ENCODE measurements around the gene DRAM1. TPM values are rescaled to one million over a fixed set of nuclear protein-coding genes. Genes with fewer than 3 reads are reported as not detected.

DRAM1 gene
- total RNA-seq, 1 experiment from 2014 or later, result 6.5 TPM

DNA sequence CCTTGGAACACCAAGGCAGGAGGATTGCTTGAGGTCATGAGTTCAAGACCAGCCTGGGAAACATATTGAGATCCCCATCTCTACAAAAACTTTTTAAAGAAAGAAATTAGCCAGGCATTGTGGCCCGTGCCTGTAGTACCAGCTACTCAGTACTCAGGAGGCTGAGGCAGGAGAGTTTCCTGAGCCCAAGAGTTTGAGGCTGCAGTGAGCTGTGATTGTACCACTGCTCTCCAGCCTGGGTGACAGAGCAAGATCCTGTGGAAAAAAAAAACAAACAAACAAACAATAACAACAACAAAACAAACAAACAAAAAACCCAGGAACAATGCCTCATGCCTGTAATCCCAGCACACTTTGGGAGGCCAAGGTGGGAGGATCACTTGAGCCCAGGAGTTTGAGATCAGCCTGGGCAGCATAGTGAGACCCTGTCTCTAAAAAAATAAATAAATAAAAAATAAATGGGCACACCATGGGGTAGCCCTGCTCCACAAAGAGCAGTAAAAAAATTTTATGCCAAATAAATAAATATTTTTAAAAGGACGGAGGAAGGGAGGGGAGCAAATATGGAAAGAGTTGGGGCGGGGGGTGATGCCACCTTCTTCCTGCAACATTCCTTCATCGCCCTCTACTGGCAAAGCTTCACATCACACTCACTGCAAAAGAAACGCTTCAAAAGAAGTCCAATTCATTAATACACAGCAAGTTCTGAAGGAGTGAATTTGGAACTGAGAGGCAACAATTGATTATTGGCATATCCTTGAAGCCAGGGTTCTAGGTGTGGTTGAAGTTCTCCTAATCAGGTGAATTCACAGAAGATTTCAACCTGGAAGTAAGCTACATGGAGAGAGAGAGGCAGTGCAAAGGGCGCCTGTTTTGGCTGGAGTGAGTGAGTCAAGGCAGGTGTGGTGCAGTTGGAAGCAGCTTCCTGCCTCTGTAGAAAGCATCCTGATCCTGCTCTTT is 37.8 kb upstream of the DRAM1 start:
- Histone ChIP-seq H4K20me1 (ENCODE audit: control insufficient read depth, insufficient read depth, insufficient read length) (no peaks in the 10 kb centered on the region), H3K4me2 (ENCODE audit: insufficient read depth, insufficient read length, low read length) (no peak overlapping the region)

More for the DNA sequence above, 37.8 kb upstream of the DRAM1 start:
- Histone ChIP-seq H2BK15ac (ENCODE audit: low read depth, low read length) (no peak overlapping the region), H4K91ac (ENCODE audit: insufficient read length, low read depth, low read length) (no peak overlapping the region), H3K14ac (ENCODE audit: insufficient read depth, low read length) (no peak overlapping the region), H3K18ac (ENCODE audit: insufficient read length, low read depth, low read length) (no peak overlapping the region), H3K9me3 (ENCODE audit: control insufficient read depth, low read depth, low read length) (no peaks in the 10 kb centered on the region), H3K9ac (ENCODE audit: extremely low read depth, insufficient read length, low read length) (no peak overlapping the region), H4K5ac (ENCODE audit: insufficient read length, low read depth, low read length) (no peak overlapping the region), H3K79me2 (ENCODE audit: insufficient read depth, low read length) (no peaks in the 10 kb centered on the region), H2BK20ac (ENCODE audit: low read depth, low read length, poor library complexity, severe bottlenecking) (no peak overlapping the region), H3T11ph (ENCODE audit: low read length) (no peak overlapping the region), H2BK12ac (ENCODE audit: insufficient read length, low read depth, low read length) (no peak overlapping the region), H3K23ac (ENCODE audit: insufficient read length, low read depth, low read length) (no peak overlapping the region), H3K23me2 (ENCODE audit: insufficient read length, low read depth, low read length, poor library complexity, severe bottlenecking) (no peaks in the 10 kb centered on the region), H3K56ac (ENCODE audit: insufficient read length, low read depth, low read length) (no peak overlapping the region), H3K27me3 (ENCODE audit: insufficient read depth, low read length) (no peaks in the 10 kb centered on the region), H2BK120ac (ENCODE audit: low read depth, low read length, poor library complexity, severe bottlenecking) (no peak overlapping the region), H3K27ac (ENCODE audit: insufficient read length, low read depth, low read length) (no peak overlapping the region), H2BK5ac (ENCODE audit: insufficient read length, low read length) (no peak overlapping the region), H2AK5ac (ENCODE audit: insufficient read length, low read length) (no peak overlapping the region), H3K4me1 (ENCODE audit: insufficient read depth, low read length) (no peaks in the 10 kb centered on the region), H3K79me1 (ENCODE audit: insufficient read depth, low read depth, low read length, poor library complexity, severe bottlenecking) (no peaks in the 10 kb centered on the region), H2AFZ (ENCODE audit: low read length) (no peak overlapping the region), H4K8ac (replicated peaks; ENCODE audit: insufficient read length, low read depth, low read length) (no peak overlapping the region), H3K4ac (ENCODE audit: low read depth, low read length) (no peak overlapping the region)
- Mint-ChIP-seq H3K4me1 (0 out of 4 replicates have a peak, but pooled peaks cover 0 to 2% of the 10 kb centered on the region in 2 experiments), H3K4me3 (no peak overlapping the region), H3K27ac (no peak overlapping the region), H3K36me3 (ENCODE audit: insufficient read depth in 1 of 3, low read depth in 3 of 3) (no peaks in the 10 kb centered on the region), H3K27me3 (ENCODE audit: low read depth) (no peaks in the 10 kb centered on the region), H3K9me3 (peaks cover 0 to 2% of the 10 kb centered on the region in 2 experiments; a peak in 1 of 5 replicates)
- no CpG with 5 or more reads among the region's 6 CpGs for WGBS (ENCODE audit: extremely low coverage, insufficient read length, low lambda C conversion rate)
- peak; percentile 73 for DNase-seq
- TF ChIP-seq, protein P1, sequence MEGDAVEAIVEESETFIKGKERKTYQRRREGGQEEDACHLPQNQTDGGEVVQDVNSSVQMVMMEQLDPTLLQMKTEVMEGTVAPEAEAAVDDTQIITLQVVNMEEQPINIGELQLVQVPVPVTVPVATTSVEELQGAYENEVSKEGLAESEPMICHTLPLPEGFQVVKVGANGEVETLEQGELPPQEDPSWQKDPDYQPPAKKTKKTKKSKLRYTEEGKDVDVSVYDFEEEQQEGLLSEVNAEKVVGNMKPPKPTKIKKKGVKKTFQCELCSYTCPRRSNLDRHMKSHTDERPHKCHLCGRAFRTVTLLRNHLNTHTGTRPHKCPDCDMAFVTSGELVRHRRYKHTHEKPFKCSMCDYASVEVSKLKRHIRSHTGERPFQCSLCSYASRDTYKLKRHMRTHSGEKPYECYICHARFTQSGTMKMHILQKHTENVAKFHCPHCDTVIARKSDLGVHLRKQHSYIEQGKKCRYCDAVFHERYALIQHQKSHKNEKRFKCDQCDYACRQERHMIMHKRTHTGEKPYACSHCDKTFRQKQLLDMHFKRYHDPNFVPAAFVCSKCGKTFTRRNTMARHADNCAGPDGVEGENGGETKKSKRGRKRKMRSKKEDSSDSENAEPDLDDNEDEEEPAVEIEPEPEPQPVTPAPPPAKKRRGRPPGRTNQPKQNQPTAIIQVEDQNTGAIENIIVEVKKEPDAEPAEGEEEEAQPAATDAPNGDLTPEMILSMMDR (conservative IDR thresholded peaks at IDR 0.05), result peak; percentile 91
